ENCODE measurements around the gene HMG20B. TPM values are rescaled to one million over a fixed set of nuclear protein-coding genes. Genes with fewer than 3 reads are reported as not detected.
A peak's percentile ranks its signal among the peaks of the same experiment; 100 is the strongest.

The HMG20B gene
- total RNA-seq, 1 experiment from 2014 or later = 58.1 TPM

GRCh38 chr19:3622224-3622623, 49.5 kb downstream of the HMG20B start:
- Mint-ChIP-seq H3K4me1 (ENCODE audit: low read depth, unreplicated experiment) (no peaks in the 10 kb centered on the region), H3K27me3 (ENCODE audit: unreplicated experiment) (no peaks in the 10 kb centered on the region), H3K4me3 (ENCODE audit: low read depth, unreplicated experiment) (no peak overlapping the region), H3K36me3 (ENCODE audit: insufficient read depth, unreplicated experiment) (peaks cover 34% of the 10 kb centered on the region), H3K9me3 (ENCODE audit: low read depth, unreplicated experiment) (no peaks in the 10 kb centered on the region), H3K27ac (ENCODE audit: unreplicated experiment) (no peak overlapping the region)
- no peak for DNase-seq
- CTCF ChIA-PET = no interaction called here
- intact Hi-C loops (cut with micrococcal nuclease; ENCODE audit: unreplicated experiment) = no loop called here
- BruUV-seq (replicated peaks) = no TSS peak
- TF ChIP-seq, protein P1, sequence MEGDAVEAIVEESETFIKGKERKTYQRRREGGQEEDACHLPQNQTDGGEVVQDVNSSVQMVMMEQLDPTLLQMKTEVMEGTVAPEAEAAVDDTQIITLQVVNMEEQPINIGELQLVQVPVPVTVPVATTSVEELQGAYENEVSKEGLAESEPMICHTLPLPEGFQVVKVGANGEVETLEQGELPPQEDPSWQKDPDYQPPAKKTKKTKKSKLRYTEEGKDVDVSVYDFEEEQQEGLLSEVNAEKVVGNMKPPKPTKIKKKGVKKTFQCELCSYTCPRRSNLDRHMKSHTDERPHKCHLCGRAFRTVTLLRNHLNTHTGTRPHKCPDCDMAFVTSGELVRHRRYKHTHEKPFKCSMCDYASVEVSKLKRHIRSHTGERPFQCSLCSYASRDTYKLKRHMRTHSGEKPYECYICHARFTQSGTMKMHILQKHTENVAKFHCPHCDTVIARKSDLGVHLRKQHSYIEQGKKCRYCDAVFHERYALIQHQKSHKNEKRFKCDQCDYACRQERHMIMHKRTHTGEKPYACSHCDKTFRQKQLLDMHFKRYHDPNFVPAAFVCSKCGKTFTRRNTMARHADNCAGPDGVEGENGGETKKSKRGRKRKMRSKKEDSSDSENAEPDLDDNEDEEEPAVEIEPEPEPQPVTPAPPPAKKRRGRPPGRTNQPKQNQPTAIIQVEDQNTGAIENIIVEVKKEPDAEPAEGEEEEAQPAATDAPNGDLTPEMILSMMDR (IDR thresholded peaks at IDR 0.05; ENCODE audit: unreplicated experiment) = no peak

- Mint-ChIP-seq H3K27me3 (ENCODE audit: unreplicated experiment) (no peaks in the 10 kb centered on the region), H3K9me3 (ENCODE audit: low read depth, unreplicated experiment) (no peaks in the 10 kb centered on the region), H3K27ac (ENCODE audit: unreplicated experiment) (no peak overlapping the region), H3K36me3 (ENCODE audit: insufficient read depth, unreplicated experiment) (peaks cover 36% of the 10 kb centered on the region), H3K4me1 (ENCODE audit: low read depth, unreplicated experiment) (no peaks in the 10 kb centered on the region), H3K4me3 (ENCODE audit: low read depth, unreplicated experiment) (no peak overlapping the region)
- intact Hi-C loops (cut with micrococcal nuclease; ENCODE audit: unreplicated experiment) = no loop called here
- TF ChIP-seq, protein P1 (IDR thresholded peaks at IDR 0.05; ENCODE audit: unreplicated experiment) = no peak
- DNase-seq = no peak
- no TSS peak for BruUV-seq (replicated peaks)
- CTCF ChIA-PET = no interaction called here
Measured at GRCh38 chr19:3623716-3624115, 51.0 kb downstream of the HMG20B start.

DNA sequence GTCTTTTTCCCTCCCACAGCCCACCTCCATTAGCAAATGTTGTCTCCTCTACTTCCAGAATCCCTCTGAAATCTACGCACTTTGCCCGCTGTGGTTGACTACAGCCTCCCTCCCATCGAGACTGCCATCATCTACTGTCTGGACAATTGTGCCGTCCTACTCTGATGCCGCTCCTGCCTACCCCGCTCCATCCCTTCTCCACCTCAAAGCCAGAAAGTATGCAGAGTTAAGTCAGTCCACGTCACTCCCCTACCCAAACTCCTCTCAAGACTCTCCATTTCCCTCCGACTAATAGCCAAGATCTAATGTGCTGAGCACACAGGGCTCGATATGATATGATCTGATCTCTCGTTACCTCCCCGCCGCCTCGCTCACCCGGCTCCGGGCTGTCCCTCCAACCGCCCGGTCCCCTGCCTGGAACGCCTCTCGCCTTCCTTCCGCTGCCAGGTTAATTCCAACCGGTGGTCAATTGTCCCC, 53.3 kb downstream of the HMG20B start:
- CTCF ChIA-PET = no interaction called here

DNA sequence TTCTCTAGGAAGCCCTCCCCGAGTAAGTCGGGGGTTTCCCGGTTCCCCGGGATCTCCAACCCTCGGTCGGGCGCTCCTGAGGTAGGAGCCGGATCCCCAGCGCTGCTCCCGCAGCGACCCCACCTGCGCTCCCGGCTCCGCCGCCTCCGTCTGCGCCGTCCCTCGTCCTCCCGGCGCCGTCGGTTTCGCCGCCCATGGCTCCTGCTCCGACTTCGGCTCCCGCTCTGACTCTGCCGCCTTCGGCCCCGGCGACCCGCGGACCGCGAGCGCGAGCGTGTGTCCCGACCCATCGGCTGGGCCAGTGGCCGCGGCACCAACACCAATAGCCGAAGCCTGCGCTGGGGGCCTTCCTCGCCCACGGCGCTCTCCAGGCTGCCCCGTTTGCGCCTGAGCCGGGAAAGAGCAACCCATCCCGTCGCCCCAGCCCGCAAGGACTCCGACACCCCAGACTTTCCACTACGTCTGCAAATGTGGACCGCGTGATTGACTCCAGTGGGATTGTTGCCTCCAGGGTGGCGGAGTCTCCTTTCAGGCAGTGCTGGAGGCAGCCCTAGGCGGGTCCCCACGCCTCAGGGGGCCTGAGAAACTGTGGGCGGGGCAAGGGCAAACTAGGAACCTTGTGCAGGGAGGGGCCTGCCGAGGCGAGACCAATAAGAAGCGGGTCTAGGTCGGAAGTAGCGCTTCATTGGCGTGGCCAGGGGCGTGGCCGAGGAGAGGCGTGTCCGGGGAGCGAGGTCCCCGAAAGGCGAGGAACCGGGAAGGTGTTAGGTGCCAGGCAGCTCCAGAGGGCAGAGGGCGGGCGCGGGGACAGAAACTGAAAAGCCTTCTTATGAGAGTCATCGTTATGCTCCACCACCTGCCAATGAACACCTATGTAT, 54.0 kb downstream of the HMG20B start, which contains the start of gene CACTIN:
CACTIN (minus strand) TSS at position 318 of the 878 bp plus-strand sequence; CDS start at position 290, 28 bp downstream.
- peak; percentile 97 for DNase-seq
- intact Hi-C loops (cut with micrococcal nuclease; ENCODE audit: unreplicated experiment) = no loop called here
- TF ChIP-seq, protein P1 (IDR thresholded peaks at IDR 0.05; ENCODE audit: unreplicated experiment) = no peak
- Mint-ChIP-seq H3K4me3 (ENCODE audit: low read depth, unreplicated experiment) (peak within 1 kb of the TSS; percentile 99), H3K4me1 (ENCODE audit: low read depth, unreplicated experiment) (no peaks in the 10 kb centered on the region), H3K9me3 (ENCODE audit: low read depth, unreplicated experiment) (no peaks in the 10 kb centered on the region), H3K27me3 (ENCODE audit: unreplicated experiment) (no peaks in the 10 kb centered on the region), H3K36me3 (ENCODE audit: insufficient read depth, unreplicated experiment) (peaks cover 32% of the 10 kb centered on the region), H3K27ac (ENCODE audit: unreplicated experiment) (peak within 1 kb of the TSS; percentile 96)
- BruUV-seq (replicated peaks) = no TSS peak
- CTCF ChIA-PET = no interaction called here

More for the DNA sequence above, 53.3 kb downstream of the HMG20B start:
- Mint-ChIP-seq H3K4me3 (ENCODE audit: low read depth, unreplicated experiment) (peak overlapping the region; percentile 99), H3K27ac (ENCODE audit: unreplicated experiment) (peak overlapping the region; percentile 96), H3K9me3 (ENCODE audit: low read depth, unreplicated experiment) (no peaks in the 10 kb centered on the region), H3K4me1 (ENCODE audit: low read depth, unreplicated experiment) (no peaks in the 10 kb centered on the region), H3K36me3 (ENCODE audit: insufficient read depth, unreplicated experiment) (peaks cover 32% of the 10 kb centered on the region), H3K27me3 (ENCODE audit: unreplicated experiment) (no peaks in the 10 kb centered on the region)
- TF ChIP-seq, protein P1 (IDR thresholded peaks at IDR 0.05; ENCODE audit: unreplicated experiment) = no peak
- no peak for DNase-seq
- BruUV-seq (replicated peaks) = no TSS peak
- intact Hi-C loops (cut with micrococcal nuclease; ENCODE audit: unreplicated experiment) = no loop called here
